RCC 7860 (cell line): Measurements from ENCODE around the gene KIAA0040.

Experiments
- DNase-seq: peaks from one replicate; pipeline ENCODE4 v3.0.0-alpha.2; 2015; ENCODE audit warnings: low spot score
- FAIRE-seq: peaks from 2 replicates; lab custom pipeline; 2012; peaks lifted over from hg19 to GRCh38; lab: Jason Lieb, UNC

Gene KIAA0040

DNA sequence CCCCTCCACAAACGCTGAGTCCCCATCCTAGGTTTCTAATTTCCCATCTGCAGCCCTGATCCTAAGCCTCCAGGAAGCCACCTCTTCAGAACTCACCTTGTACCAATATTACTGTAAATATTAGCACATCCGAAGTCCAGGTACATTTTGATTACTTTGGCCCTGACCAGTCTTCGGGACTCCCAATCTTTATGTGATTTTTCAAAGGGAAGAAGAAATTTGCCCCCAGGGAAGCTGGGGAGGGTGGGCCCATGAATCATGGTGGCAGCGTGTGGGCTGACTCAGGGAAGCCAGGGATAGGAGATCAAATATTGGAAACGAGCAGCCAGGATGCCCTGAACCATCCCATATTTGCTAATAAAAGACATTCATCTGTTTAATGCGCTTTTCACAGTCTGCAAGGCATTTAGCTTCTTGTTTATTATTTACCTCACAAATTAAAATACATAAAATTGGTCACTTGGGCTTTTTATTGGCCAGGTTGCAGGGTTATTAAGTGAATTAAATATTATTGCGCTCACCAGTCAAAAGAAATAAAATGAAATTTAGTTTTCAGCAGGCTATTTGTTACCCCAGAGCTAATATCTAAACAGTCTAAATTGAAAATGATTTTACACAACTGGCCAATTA is 46.6 kb downstream of the KIAA0040 start:
- DNase-seq: no peak
- FAIRE-seq: no peak

DNA sequence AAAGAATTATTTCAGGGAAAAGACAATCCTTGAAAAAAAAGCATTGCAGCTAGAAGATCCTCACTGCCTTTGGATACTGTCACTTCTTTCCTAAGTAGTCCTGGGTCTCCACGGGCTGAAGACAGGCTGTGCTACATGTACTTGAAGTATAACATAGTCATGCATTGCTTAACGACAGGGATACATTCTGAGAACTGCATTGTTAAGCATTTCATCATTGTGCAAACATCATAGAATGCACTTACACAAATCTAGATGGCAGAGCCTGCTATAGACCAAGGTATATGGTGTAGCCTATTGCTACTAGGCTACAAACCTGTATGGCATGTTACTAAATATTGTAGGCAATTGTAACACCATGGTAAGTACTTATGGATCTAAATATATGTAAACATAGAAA is 54.0 kb downstream of the KIAA0040 start:
- DNase-seq (no peak), FAIRE-seq (no peak)

DNA sequence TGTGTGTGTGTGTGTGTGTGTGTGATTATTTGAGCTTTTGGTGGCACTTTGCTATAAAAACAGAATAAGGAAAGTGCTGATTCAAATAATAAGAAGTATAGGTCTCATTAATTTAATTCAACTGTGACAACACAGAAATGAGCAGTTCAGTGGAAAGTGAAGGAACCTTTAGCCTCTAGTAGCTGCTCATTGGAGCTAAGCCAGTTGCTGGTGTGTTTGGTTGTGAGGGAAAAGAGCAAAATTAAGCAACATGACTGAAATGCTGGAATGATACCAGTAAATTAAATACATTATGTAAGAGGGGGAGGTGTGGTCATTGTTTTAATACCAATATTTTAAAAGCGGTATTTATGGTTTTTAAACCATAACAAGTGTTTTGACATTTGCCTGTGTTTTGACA is 55.2 kb downstream of the KIAA0040 start:
- no peak for DNase-seq
- no peak for FAIRE-seq

DNA sequence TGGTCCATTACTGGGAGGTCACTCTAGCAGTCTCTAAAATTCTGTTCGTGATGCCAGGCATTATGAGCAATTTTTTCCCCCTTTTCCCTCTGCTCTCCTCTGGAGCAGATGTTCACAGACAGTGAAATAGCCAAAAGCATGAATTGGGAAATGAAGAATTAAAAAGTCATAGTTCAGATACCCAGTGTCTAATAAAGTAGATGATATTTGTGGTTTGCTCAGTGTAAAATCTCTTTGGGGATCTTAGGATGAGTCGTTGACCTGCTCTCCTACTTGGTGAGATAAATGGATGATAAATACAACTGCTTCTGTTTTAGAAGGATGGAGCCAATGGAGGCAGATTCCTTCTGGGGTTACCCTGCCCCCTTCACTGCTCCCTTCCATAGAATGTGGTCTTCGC is 56.3 kb downstream of the KIAA0040 start:
- no peak for DNase-seq
- no peak for FAIRE-seq

DNA sequence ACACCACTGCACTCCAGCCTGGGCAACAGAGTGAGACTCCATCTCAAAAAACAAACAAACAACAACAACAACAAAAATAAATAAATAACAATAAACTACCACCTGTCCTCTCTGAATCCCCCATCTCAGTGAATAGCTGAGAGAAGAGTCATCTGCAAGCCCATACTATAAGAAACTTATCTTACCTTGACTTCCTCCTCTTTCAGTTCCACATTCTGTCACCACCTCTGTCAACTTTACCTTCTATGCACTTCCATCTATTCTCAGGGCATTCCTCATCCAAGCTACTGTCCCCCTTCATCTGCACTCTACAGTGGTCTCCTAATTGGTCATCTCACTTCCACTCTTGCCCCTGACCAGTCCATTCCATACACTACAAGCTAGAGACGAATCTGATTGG is 58.1 kb downstream of the KIAA0040 start:
- FAIRE-seq: no peak

DNA sequence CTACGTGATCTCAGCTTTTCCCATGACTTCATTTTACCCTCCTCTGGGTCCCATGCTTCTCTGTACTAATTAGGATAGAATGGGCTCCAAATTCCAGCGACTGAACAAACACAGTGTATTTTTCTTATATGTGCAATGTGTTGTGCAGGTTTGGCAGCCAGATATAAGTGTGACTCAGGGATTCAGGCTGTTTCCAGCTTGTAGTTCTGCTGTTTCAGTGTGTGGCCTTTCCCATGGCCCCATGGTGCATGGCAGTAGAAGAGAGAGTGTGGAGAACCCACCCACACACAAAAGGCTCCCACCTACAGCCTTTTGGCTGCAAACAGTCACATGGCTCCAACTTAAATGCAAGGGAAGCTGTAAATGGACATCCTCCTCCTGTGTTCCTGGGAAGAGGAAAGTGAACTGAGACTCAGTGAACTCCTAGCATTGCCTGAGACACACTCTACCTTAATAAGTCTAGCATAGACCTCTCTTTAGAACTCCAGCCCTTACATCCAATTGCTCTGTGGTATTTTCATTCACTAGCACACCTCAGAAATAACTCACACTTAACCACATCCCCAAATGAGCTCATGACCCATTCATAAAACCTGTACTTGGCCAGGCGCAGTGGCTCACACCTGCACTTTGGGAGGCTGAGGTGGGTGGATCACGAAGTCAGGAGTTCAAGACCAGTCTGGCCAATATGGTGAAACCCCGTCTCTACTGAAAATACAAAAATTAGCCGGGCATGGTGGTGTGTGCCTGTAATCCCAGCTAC is 58.7 kb downstream of the KIAA0040 start:
- no peak for DNase-seq

More for the DNA sequence above, 58.1 kb downstream of the KIAA0040 start:
- no peak for DNase-seq

DNA sequence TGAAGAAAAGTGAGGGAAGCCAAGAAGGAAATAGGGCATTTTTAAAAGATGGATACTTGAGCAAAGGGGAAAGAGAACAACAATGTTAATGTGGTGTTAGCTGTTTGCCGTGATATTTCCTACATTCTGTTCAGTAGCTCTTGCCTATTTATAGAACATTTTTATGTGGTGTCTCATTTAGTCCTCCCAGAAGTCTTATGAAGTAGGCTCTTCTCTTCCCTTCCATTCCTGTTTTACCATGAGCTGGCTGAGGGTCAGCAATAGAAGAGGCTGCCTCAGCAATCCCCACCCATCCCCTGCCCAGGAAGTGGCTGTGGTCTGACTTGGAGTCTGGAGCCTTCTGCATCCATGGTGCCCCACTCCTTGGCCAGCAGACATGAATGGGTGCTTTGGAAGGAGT is 60.1 kb downstream of the KIAA0040 start:
- FAIRE-seq (no peak), DNase-seq (no peak)

More for the DNA sequence above, 58.7 kb downstream of the KIAA0040 start:
- no peak for FAIRE-seq

DNA sequence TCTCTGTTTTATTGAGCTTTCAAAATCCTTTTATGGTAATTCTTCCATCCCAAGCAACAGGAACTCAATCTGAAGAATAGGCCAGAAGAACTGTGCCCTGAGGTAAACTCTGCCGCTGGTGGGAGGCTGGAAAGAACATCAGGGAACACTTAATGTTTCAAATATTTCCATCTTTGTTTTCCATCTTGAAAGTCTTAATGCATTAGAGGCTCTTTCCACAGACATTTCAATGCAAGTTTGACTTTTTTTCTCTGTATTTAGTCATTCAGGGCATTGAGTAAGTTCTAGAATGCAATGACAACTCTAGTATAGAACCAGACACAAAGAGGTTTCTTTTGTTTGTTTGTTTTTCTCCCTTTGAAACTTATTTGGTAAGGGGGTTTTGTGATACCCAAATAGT is 61.5 kb downstream of the KIAA0040 start:
- no peak for DNase-seq
- no peak for FAIRE-seq

DNA sequence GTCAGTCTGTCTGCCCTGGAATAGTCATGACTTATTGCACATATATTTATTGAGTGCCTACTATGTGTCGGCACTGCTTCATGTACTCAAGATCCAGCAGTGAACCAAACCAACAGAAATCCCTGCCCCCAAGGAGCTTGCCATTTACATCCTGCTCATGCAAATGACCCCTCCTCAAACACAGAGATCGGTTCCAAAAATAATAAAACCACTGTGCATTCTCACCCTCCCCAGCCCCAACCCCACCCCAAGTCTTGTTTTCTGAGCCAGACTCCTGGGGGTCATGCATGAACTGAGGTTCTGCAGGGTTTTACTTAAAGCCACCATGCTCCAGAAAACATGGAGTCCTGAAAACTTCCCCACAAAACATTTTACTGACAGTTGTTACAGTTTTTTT is 61.9 kb downstream of the KIAA0040 start:
- FAIRE-seq (no peak), DNase-seq (no peak)

DNA sequence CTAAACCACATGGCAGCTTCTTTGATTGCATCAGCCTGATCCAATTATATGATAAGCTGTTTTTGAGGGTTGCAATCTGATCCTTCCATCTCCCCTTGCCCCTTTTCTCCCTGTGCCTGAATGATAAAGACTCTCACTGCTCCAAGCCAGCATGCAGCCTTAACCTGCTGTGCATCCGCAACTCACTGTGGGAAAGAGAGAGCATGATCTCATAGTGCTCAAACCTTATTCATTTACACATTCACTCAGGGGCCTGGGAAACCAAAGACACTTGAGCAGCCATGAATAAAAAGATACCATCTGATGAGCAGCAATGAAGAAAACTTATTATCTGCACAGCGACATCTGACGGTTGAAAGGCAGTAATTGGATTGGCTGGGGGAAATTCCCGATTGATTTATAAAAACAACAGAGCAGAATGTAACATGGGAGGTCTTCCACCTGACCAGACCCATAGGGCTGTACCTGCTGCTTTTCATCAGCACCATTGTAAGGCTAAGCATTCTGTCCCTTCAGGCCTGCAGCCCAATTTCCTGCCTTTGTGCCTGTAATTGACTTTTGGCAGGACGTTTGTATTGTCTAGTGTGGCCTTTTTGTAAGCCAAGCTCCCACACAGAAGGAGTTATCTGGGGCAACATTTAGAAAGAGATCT is 62.5 kb downstream of the KIAA0040 start:
- no peak for FAIRE-seq
- no peak for DNase-seq

DNA sequence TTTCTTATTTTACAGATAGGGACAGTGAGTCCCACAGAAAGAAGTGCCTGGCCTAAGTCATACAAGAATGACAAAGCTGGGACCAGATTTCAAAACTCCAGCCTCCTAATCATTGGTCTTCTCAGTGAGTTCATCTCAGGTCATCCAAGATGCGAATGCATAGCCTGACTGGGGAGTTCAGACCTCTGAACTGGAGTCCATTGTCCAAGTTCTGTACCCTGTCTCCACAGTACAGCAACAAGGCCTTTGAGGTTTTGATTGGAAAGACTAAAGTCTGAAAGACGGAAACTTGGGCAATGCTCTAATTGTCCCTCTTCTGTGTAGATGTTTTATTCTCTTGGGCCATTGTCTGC is 63.0 kb downstream of the KIAA0040 start:
- FAIRE-seq (no peak), DNase-seq (no peak)

DNA sequence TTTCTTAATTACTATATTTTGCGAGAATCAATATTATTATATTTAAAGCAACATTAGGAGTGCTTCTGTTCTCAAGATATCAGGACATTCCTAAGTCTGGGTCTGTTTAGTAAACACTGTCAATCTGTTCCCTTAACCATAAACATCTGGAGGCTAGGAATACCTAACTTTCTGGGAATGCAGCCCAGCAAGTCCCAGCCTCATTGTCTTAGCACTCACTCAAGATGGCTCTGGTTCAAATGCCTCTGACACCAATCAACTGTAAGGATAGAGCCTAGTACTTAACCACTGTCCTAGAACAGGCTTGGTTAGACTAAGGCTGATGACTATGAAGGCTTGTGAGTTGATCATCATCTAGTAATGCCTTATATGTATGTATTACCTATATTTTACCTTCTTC is 63.4 kb downstream of the KIAA0040 start:
- DNase-seq (no peak), FAIRE-seq (no peak)

DNA sequence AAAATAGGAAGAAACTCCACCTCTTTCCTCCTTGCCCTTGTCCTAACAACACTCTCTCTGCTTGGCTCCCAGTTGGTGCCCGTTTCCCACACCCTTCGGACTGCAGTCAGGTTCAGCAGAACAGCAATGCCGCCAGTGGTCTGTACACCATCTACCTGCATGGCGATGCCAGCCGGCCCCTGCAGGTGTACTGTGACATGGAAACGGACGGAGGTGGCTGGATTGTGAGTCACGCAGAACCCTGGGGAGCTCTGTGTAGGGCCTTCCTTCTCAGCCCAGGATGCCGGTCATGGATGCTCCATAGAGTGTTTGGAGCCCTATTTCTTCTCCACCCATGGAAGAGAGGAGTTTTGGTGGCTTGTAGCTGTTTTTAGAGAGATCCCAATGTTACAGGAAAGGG is 64.1 kb downstream of the KIAA0040 start:
- no peak for FAIRE-seq
- no peak for DNase-seq

DNA sequence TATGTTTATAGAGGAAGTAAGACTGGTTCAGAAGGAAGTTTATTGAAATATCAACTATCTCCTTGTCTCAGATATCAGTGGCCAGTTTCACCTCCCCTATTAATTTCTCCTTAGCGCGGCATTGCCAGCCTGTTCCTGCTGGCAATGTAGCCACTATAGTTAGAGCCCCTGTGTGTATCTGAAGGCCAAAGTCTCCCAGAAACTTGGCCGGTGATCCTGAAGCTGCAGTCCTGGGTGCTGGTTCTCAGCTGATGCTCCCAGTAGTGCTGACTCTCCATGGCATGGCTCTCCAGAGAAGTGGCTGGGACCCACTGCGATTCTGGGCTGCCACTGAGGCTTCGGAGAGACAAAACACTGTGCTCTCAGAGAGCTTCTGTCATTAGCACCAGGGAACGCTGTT is 65.0 kb downstream of the KIAA0040 start:
- DNase-seq (no peak), FAIRE-seq (no peak)

DNA sequence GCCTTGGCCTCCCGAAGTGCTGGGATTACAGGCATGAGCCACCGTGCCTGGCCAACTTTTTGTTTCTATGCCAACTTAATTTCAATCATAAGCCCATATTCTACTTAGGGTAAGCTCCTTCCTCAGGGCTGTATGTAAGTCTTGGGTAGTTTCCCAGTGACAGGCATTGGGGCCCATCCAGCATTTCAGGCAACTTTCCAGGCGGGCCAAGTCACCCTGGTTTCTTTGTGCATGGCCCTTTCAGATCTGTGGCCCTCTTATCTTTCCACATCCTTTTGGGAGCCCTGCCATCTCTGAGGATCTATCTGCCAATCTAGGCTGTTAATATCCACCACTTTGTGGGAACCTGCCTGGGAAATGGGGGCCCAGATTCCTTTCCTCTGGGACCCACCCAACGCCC is 66.2 kb downstream of the KIAA0040 start:
- DNase-seq: no peak
- FAIRE-seq: no peak

DNA sequence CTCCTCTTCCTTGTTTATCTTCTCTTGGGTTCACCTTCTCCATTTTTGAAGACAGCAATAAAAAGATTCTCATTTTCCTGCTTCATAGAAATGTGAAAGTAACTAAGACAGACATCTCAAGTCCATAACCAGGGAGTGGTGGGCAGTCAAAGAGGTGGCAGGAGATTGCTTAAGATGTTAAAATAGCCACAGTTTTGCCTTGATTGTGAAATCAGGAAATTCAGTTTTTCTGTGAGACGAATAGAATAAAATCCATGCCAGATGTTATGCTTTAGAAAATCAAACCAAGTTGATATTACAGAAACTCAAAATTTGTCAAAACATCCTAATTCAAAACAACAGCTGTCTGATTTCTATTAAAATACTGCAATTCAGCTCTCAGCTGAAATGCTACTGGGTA is 67.7 kb downstream of the KIAA0040 start:
- FAIRE-seq: no peak

DNA sequence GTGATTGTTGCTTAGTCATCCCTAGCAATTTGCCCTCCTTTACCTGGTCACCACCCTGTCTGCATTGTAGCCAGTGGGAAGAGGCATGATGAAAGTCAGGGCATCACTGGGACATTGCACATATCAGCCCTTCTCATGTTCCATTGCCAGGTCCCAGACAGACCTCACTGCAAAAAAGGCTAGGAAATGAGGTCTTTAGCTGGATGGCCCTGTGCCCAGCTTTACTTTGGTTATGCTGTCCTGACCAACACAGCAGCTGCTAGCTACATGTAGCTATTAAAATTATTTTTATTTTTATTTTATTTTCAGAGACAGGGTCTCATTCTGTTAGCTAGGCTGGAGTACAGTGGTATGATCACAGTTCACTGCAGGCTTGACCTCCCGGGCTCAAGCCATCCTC is 72.1 kb downstream of the KIAA0040 start:
- DNase-seq (no peak), FAIRE-seq (no peak)

More for the DNA sequence above, 67.7 kb downstream of the KIAA0040 start:
- no peak for DNase-seq

DNA sequence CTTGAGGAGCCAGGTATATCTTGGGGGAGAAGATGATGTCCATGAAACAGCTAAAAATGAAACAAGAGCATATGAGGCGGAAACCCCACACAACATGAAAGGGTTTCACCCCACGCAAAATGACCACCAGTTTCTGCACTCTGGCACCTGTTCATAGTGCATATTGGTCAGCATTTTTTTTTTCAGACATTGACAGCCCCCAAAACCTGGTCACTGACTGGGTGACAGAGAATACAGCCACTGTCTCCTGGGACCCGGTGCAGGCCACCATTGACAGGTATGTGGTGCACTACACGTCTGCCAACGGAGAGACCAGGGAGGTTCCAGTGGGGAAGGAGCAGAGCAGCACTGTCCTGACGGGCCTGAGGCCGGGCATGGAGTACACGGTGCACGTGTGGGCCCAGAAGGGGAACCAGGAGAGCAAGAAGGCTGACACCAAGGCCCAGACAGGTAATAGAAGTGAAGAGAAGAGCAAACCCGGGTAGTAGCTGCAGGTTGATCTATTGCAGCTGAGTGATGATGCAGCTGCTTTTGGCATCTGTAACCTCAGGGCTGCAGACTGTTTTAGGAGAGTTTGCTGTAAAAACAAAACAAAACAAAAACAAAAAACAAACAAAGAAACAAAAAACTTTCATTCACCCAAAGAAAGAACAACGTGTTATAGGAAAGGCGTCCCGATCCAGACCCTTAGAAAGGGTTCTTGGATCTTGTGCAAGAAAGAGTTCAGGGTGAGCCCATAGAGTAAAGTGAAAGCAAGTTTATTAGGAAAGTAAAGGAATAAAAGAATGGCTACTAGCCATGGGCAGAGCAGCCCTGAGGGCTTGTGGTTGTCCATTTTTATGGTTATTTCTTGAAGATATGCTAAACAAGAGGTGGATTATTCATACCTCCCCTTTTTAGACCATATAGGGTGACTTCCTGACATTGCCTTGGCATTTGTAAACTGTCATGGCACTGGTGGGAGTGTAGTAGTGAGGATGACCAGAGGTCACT is 73.9 kb downstream of the KIAA0040 start:
- no peak for FAIRE-seq

DNA sequence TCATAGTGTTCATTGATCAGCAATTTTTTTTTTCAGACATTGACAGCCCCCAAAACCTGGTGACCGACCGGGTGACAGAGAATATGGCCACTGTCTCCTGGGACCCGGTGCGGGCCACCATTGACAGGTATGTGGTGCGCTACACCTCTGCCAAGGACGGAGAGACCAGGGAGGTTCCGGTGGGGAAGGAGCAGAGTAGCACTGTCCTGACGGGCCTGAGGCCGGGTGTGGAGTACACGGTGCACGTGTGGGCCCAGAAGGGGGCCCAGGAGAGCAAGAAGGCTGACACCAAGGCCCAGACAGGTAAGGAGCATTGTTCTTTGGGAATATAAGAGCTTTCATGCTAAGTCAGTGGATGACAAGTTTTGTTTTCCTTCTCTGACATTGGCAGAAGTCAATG is 75.7 kb downstream of the KIAA0040 start:
- FAIRE-seq: no peak
- no peak for DNase-seq

More for the DNA sequence above, 73.9 kb downstream of the KIAA0040 start:
- DNase-seq: no peak

DNA sequence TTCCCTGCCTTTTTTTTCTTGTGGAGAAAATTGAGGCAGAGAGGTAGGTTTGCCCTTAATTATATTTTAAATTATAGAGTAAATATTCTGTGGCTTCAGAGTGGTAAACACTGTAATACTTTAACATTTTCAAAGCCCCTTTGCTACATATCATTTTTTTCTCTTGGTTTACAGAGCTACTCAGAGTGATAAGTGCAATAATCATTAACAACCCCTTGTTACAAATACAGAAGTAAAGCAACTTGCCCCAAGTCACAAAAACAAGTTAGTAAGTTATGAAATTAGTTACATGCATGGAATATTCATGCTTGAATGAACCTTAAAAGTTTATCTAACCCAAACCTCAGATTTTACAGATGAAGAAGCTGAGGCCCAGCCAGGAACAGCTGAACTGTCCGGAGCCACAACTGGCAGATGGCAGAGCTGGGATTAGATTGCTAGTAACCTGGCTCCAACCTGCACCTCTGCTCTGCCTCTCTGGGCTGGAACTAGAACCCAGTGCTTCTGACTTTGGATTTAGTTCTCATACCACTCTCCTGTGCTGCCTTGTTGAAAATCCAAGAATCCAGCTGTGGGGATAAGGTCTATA is 76.3 kb downstream of the KIAA0040 start:
- DNase-seq (no peak), FAIRE-seq (no peak)

DNA sequence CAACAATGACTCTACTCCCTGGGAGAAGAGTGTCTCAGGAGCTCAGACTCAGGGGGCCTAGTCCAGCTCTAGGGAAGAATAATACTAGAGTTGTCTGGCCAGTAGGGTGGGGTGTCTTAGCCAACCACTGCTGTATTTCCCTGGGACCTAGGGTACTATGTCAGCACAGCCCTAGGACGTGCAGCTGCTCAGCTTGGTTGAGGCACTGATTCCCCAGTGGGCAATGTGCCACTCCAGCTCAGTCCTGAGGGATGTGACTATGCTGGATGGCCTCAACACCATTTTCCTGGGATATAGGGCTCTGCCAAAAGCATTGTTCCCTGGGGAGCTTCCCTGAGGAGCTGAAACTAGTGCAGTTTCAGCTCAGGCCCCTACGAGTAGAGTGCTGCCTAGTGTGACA is 77.6 kb downstream of the KIAA0040 start:
- DNase-seq: no peak
- FAIRE-seq: no peak
